ENCODE measurements around the gene SMCHD1. TPM values are rescaled to one million over a fixed set of nuclear protein-coding genes. Genes with fewer than 3 reads are reported as not detected.

The SMCHD1 gene
- total RNA-seq, 1 experiment from 2014 or later, result 48.6 TPM

DNA sequence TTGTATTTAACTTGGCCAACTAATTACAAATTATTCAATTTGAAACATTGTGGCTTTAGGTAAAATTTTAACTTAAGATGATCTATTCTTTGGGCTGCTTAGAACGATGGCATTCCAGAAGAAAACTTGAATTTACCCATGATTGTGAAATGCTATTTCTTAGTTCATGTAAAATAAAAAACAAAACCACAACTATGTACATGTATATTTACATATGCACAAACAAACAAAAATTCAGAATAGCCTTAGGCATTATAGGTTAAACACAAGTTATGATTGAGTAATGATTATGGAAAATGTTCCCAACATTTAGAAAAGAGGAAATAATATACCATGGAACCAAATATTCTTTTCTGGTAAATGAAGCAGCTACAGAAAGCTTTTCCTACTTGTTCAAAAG lies 3.5 kb upstream of the SMCHD1 start:
- Histone ChIP-seq H4K20me1 (ENCODE audit: insufficient read depth) (peaks cover 3% of the 10 kb centered on the region; the same call in 1 of the 2 replicates), H3K9ac (ENCODE audit: low read length) (no peak overlapping the region), H3K9me2 (ENCODE audit: insufficient read depth) (no peaks in the 10 kb centered on the region), H2AFZ (ENCODE audit: low read depth, low read length, poor library complexity, severe bottlenecking) (no peak overlapping the region), H3K27me3 (ENCODE audit: insufficient read depth, low read length) (no peaks in the 10 kb centered on the region), H3K79me2 (ENCODE audit: insufficient read depth, low read length) (peaks cover 13% of the 10 kb centered on the region), H3K4me3 (replicated peaks in 1 of 2; ENCODE audit: low read depth in 1 of 2, low read length in 2 of 2) (no peak overlapping the region), H3K4me1 (ENCODE audit: control insufficient read depth in 1 of 2, insufficient read depth in 2 of 2, low read length in 2 of 2) (peaks cover 6 to 23% of the 10 kb centered on the region in 2 experiments; a peak in 3 of 4 replicates), H3K36me3 (ENCODE audit: control insufficient read depth in 1 of 2, insufficient read depth in 2 of 2, low read length in 2 of 2) (no peaks in the 10 kb centered on the region), H3K9me3 (ENCODE audit: control insufficient read depth in 1 of 2, insufficient read depth in 1 of 2, low read depth in 1 of 2, low read length in 2 of 2) (no peaks in the 10 kb centered on the region), H3K4me2 (ENCODE audit: low read length) (no peak overlapping the region), H3K27ac (ENCODE audit: low read depth, low read length) (no peak overlapping the region)
- BruUV-seq (replicated peaks), result no TSS peak
- ChIA-PET CTCF (no interaction called here), RAD21 (ENCODE audit: low non-redundant PET in 1 of 2, low total read pairs in 2 of 2, uncharacterized antibody in 2 of 2, unreplicated experiment in 2 of 2) (no interaction called here), POLR2A (no interaction called here)
- TF ChIP-seq SRF (IDR thresholded peaks at IDR 0.05; ENCODE audit: low read depth), result no peak
- no peak for TF ChIP-seq SIN3A (IDR thresholded peaks at IDR 0.05; ENCODE audit: low read depth)
- TF ChIP-seq, protein P1, sequence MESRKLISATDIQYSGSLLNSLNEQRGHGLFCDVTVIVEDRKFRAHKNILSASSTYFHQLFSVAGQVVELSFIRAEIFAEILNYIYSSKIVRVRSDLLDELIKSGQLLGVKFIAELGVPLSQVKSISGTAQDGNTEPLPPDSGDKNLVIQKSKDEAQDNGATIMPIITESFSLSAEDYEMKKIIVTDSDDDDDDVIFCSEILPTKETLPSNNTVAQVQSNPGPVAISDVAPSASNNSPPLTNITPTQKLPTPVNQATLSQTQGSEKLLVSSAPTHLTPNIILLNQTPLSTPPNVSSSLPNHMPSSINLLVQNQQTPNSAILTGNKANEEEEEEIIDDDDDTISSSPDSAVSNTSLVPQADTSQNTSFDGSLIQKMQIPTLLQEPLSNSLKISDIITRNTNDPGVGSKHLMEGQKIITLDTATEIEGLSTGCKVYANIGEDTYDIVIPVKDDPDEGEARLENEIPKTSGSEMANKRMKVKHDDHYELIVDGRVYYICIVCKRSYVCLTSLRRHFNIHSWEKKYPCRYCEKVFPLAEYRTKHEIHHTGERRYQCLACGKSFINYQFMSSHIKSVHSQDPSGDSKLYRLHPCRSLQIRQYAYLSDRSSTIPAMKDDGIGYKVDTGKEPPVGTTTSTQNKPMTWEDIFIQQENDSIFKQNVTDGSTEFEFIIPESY (IDR thresholded peaks at IDR 0.05; ENCODE audit: extremely low read depth, insufficient replicate concordance, low read length), result no peak
- TF ChIP-seq, protein P2, sequence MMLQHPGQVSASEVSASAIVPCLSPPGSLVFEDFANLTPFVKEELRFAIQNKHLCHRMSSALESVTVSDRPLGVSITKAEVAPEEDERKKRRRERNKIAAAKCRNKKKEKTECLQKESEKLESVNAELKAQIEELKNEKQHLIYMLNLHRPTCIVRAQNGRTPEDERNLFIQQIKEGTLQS (IDR thresholded peaks at IDR 0.05), result no peak
- no peak for TF ChIP-seq ZFX (IDR thresholded peaks at IDR 0.05)
- TF ChIP-seq JUND (IDR thresholded peaks at IDR 0.05), result no peak
- no peak for TF ChIP-seq FOSL1 (IDR thresholded peaks at IDR 0.05; ENCODE audit: low read depth)
- no peak for TF ChIP-seq EZH2 (IDR thresholded peaks at IDR 0.05)
- no peak for TF ChIP-seq TCF7L2 (IDR thresholded peaks at IDR 0.05; ENCODE audit: borderline replicate concordance, extremely low read depth, insufficient read depth, insufficient read length)
- TF ChIP-seq YY1 (IDR thresholded peaks at IDR 0.05; ENCODE audit: extremely low read depth, insufficient replicate concordance, low read depth, low read length), result no peak
- no peak for TF ChIP-seq POLR2AphosphoS5 (IDR thresholded peaks at IDR 0.05; ENCODE audit: low read depth, low read length)
- TF ChIP-seq ZNF274 (IDR thresholded peaks at IDR 0.05; ENCODE audit: low read depth, low read length), result no peak
- TF ChIP-seq, protein P3, sequence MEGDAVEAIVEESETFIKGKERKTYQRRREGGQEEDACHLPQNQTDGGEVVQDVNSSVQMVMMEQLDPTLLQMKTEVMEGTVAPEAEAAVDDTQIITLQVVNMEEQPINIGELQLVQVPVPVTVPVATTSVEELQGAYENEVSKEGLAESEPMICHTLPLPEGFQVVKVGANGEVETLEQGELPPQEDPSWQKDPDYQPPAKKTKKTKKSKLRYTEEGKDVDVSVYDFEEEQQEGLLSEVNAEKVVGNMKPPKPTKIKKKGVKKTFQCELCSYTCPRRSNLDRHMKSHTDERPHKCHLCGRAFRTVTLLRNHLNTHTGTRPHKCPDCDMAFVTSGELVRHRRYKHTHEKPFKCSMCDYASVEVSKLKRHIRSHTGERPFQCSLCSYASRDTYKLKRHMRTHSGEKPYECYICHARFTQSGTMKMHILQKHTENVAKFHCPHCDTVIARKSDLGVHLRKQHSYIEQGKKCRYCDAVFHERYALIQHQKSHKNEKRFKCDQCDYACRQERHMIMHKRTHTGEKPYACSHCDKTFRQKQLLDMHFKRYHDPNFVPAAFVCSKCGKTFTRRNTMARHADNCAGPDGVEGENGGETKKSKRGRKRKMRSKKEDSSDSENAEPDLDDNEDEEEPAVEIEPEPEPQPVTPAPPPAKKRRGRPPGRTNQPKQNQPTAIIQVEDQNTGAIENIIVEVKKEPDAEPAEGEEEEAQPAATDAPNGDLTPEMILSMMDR (IDR thresholded peaks at IDR 0.05 in 2 of 3, conservative IDR thresholded peaks at IDR 0.05 in 1 of 3; ENCODE audit: borderline replicate concordance in 1 of 3, insufficient read depth in 1 of 3, low read depth in 2 of 3, low read length in 2 of 3), result no peak
- TF ChIP-seq, protein P4, sequence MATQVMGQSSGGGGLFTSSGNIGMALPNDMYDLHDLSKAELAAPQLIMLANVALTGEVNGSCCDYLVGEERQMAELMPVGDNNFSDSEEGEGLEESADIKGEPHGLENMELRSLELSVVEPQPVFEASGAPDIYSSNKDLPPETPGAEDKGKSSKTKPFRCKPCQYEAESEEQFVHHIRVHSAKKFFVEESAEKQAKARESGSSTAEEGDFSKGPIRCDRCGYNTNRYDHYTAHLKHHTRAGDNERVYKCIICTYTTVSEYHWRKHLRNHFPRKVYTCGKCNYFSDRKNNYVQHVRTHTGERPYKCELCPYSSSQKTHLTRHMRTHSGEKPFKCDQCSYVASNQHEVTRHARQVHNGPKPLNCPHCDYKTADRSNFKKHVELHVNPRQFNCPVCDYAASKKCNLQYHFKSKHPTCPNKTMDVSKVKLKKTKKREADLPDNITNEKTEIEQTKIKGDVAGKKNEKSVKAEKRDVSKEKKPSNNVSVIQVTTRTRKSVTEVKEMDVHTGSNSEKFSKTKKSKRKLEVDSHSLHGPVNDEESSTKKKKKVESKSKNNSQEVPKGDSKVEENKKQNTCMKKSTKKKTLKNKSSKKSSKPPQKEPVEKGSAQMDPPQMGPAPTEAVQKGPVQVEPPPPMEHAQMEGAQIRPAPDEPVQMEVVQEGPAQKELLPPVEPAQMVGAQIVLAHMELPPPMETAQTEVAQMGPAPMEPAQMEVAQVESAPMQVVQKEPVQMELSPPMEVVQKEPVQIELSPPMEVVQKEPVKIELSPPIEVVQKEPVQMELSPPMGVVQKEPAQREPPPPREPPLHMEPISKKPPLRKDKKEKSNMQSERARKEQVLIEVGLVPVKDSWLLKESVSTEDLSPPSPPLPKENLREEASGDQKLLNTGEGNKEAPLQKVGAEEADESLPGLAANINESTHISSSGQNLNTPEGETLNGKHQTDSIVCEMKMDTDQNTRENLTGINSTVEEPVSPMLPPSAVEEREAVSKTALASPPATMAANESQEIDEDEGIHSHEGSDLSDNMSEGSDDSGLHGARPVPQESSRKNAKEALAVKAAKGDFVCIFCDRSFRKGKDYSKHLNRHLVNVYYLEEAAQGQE (IDR thresholded peaks at IDR 0.05; ENCODE audit: low read depth), result no peak
- TF ChIP-seq, protein P5, sequence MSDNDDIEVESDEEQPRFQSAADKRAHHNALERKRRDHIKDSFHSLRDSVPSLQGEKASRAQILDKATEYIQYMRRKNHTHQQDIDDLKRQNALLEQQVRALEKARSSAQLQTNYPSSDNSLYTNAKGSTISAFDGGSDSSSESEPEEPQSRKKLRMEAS (IDR thresholded peaks at IDR 0.05), result no peak
- no peak for TF ChIP-seq RAD21 (IDR thresholded peaks at IDR 0.05; ENCODE audit: low read depth)
- TF ChIP-seq EZH2phosphoT487 (IDR thresholded peaks at IDR 0.05; ENCODE audit: borderline replicate concordance), result no peak
- TF ChIP-seq SP1 (IDR thresholded peaks at IDR 0.05; ENCODE audit: low read depth), result no peak
- TF ChIP-seq POLR2A (IDR thresholded peaks at IDR 0.05; ENCODE audit: borderline replicate concordance, extremely low read depth, insufficient read depth, insufficient read length), result no peak
- TF ChIP-seq ELF1 (IDR thresholded peaks at IDR 0.05; ENCODE audit: borderline replicate concordance, low read depth), result no peak
- ATAC-seq (no peak), DNase-seq (ENCODE audit: low read depth, low spot score) (no peak)
- intact Hi-C loops (cut with micrococcal nuclease), result no loop called here
